Endothelial cell of umbilical vein (primary cell): ENCODE results near the gene NDUFA6. TPM values are rescaled to one million over a fixed set of nuclear protein-coding genes. Genes with fewer than 3 reads are reported as not detected.

Experiments
- BruUV-seq: library from RNA; stranded (reverse); fragments of 400-500 nt; replicated peaks from 2 replicates; lab custom pipeline; 2021; lab: Mats Ljungman, UMichigan
- CTCF ChIA-PET: fragments of 300-600, 350-600 bp; sonication (Branson Sonifier 250); formaldehyde crosslinking; loops from one replicate; lab custom pipeline; 2021; ENCODE audit warnings: antibody characterized with exemption, inconsistent platforms; lab: Charles Lee
- POLR2A ChIA-PET: fragments of 300-600, 350-600 bp; sonication (Branson Sonifier 250); formaldehyde crosslinking; loops from one replicate; lab custom pipeline; 2021; ENCODE audit warnings: antibody characterized with exemption, inconsistent platforms; lab: Charles Lee
- DNase-seq: peaks from one replicate; pipeline ENCODE4 v3.0.0-alpha.2; 2011; ENCODE audit warnings: low read depth, low spot score
- FAIRE-seq: peaks from 2 replicates; lab custom pipeline; 2011; peaks lifted over from hg19 to GRCh38; lab: Jason Lieb, UNC
- H2AFZ ChIP-seq: 2 replicates; pipeline ENCODE4 v1.6.0; 2012; ENCODE audit warnings: low read depth, low read length, control low read depth, inconsistent platforms
- H3K27ac ChIP-seq: 2 replicates; pipeline ENCODE4 v1.5.1; 2011; ENCODE audit warnings: low read depth, mild to moderate bottlenecking, control low read depth, low read length, moderate library complexity; ENCODE audit not compliant: insufficient read depth
- H3K27me3 ChIP-seq, 2 experiments: 2 replicates each; pipeline versions ENCODE4 v1.6.0 to v1.6.1; 2011; ENCODE audit warnings: low read length in 2 of 2, mixed read lengths in 1 of 2; ENCODE audit not compliant: control insufficient read depth in 2 of 2, insufficient read depth in 2 of 2
- H3K36me3 ChIP-seq, 2 experiments: 2 replicates in 1 of 2; 3 replicates in 1 of 2; pipeline ENCODE4 v1.5.1; 2011; ENCODE audit warnings: low read length in 2 of 2, mild to moderate bottlenecking in 1 of 2, moderate library complexity in 1 of 2; ENCODE audit not compliant: control insufficient read depth in 2 of 2, insufficient read depth in 2 of 2; ENCODE audit errors: extremely low read depth in 1 of 2
- H3K4me1 ChIP-seq: 3 replicates; pipeline ENCODE4 v1.5.1; 2011; ENCODE audit warnings: mild to moderate bottlenecking, low read length; ENCODE audit not compliant: control insufficient read depth, insufficient read depth; ENCODE audit errors: extremely low read depth
- H3K4me2 ChIP-seq: 2 replicates; pipeline ENCODE4 v1.6.1; 2011; ENCODE audit warnings: low read length, control low read depth, mixed read lengths; ENCODE audit not compliant: insufficient read depth
- H3K4me3 ChIP-seq, 3 experiments: fragments of 200-600 bp in 1 of 3; sonication (generic), shearing (Covaris generic) in 1 of 3; replicated peaks in 1 of 3; 2 replicates each; pipeline ENCODE4 v1.5.1; 2011 to 2016; ENCODE audit warnings: control low read depth in 3 of 3, low read length in 3 of 3, mild to moderate bottlenecking in 2 of 3, inconsistent platforms in 1 of 3, low read depth in 1 of 3, moderate library complexity in 1 of 3; ENCODE audit not compliant: insufficient read depth in 1 of 3
- H3K79me2 ChIP-seq: 2 replicates; pipeline ENCODE4 v1.6.0; 2012; ENCODE audit warnings: low read length, inconsistent platforms; ENCODE audit not compliant: control insufficient read depth, insufficient read depth
- H3K9ac ChIP-seq: replicated peaks from 2 replicates; pipeline ENCODE3; 2011; ENCODE audit warnings: low read length, control low read depth; ENCODE audit not compliant: insufficient read depth; ENCODE audit errors: extremely low read depth
- H3K9me1 ChIP-seq: replicated peaks from 3 replicates; pipeline ENCODE4 v1.6.0; 2011; ENCODE audit warnings: mild to moderate bottlenecking, low read length; ENCODE audit not compliant: control insufficient read depth, insufficient read depth; ENCODE audit errors: extremely low read depth
- H3K9me3 ChIP-seq: replicated peaks from 2 replicates; pipeline ENCODE4 v1.5.1; 2012; ENCODE audit warnings: low read length, inconsistent platforms; ENCODE audit not compliant: control insufficient read depth, insufficient read depth
- H4K20me1 ChIP-seq: replicated peaks from 2 replicates; pipeline ENCODE3; 2011; ENCODE audit warnings: mild to moderate bottlenecking, low read length; ENCODE audit not compliant: control insufficient read depth, insufficient read depth; ENCODE audit errors: extremely low read depth
- CTCF ChIP-seq, 2 donors: IDR thresholded peaks; 1 replicate in 1 of 2; 2 replicates in 1 of 2; pipeline ENCODE4 v1.5.1; 2011; ENCODE audit warnings: low read length in 2 of 2, mild to moderate bottlenecking in 2 of 2, moderate library complexity in 2 of 2, control low read depth in 1 of 2, inconsistent platforms in 1 of 2, low read depth in 1 of 2; ENCODE audit not compliant: insufficient read depth in 1 of 2; ENCODE audit errors: extremely low read depth in 1 of 2
- EZH2 ChIP-seq: IDR thresholded peaks from 2 replicates; pipeline ENCODE4 v1.6.1; 2012; ENCODE audit warnings: borderline replicate concordance, low read depth, mild to moderate bottlenecking, moderate library complexity, low read length, inconsistent platforms; ENCODE audit not compliant: severe bottlenecking
- FOS ChIP-seq: IDR thresholded peaks from 2 replicates; pipeline ENCODE4 v1.6.1; 2011; ENCODE audit warnings: mild to moderate bottlenecking, low read length, moderate library complexity, borderline replicate concordance; ENCODE audit not compliant: insufficient read depth
- GATA2 ChIP-seq: IDR thresholded peaks from 2 replicates; pipeline ENCODE4 v1.7.0; 2011; ENCODE audit warnings: low read depth, mild to moderate bottlenecking, moderate library complexity, mixed read lengths, low read length; ENCODE audit not compliant: insufficient read length, insufficient read depth
- JUN ChIP-seq: IDR thresholded peaks from 2 replicates; pipeline ENCODE4 v1.6.1; 2011; ENCODE audit warnings: borderline replicate concordance, low read depth; ENCODE audit not compliant: insufficient read length, insufficient read depth
- MAX ChIP-seq: IDR thresholded peaks from 2 replicates; pipeline ENCODE4 v1.6.1; 2011; ENCODE audit not compliant: insufficient read depth, insufficient read length
- POLR2A ChIP-seq: IDR thresholded peaks from 2 replicates; pipeline ENCODE4 v1.6.1; 2012; ENCODE audit warnings: low read depth, mild to moderate bottlenecking, control low read depth, low read length
- POLR2AphosphoS5 ChIP-seq: IDR thresholded peaks from 2 replicates; pipeline ENCODE4 v1.6.1; 2012; ENCODE audit warnings: low read depth, mild to moderate bottlenecking, control low read depth, low read length, moderate library complexity; ENCODE audit not compliant: insufficient read depth
- dilution Hi-C: fragments of 300-500 bp; cut with MboI; formaldehyde crosslinking; loops from one replicate; pipeline ENCODE4 v1.15.0; 2019; ENCODE audit warnings: low sequenced_read_pairs; ENCODE audit not compliant: extremely low pct_ligation_motif_present
- intact Hi-C: fragments of 100-400 bp; cut with micrococcal nuclease; formaldehyde crosslinking; loops from one replicate; pipeline ENCODE4 v1.10.0; 2022
- polyA plus RNA-seq, 4 experiments: library from polyadenylated mRNA; depleted of rRNA in 3 of 4; stranded (reverse) in 3 of 4; unstranded in 1 of 4; fragments of >200 nt; gene quantifications; 2 replicates each; pipeline versions ENCODE4 v1.2.1 to v1.2.3, GENCODE V29; 2011 to 2012; ENCODE audit warnings: missing spikeins in 1 of 4
- total RNA-seq: library from RNA; stranded (reverse); gene quantifications from 2 replicates; pipeline ENCODE4 v1.2.3, GENCODE V29; 2021

NDUFA6 gene
- total and polyA plus RNA-seq, 2 donors (not counting 3 experiments of a cell fraction or from before 2014, with no cell fraction given), result 66.1 to 95.7 TPM

GRCh38 chr22:42084874-42085273, 5.7 kb downstream of the NDUFA6 start:
- Histone ChIP-seq H3K9ac (no peak overlapping the region), H3K4me1 (peaks cover 7% of the 10 kb centered on the region), H3K36me3 (peaks cover 14 to 18% of the 10 kb centered on the region in 2 experiments), H3K9me3 (no peaks in the 10 kb centered on the region), H2AFZ (no peak overlapping the region), H4K20me1 (no peaks in the 10 kb centered on the region), H3K4me3 (no peak overlapping the region), H3K9me1 (no peaks in the 10 kb centered on the region), H3K4me2 (no peak overlapping the region), H3K79me2 (peaks cover 27% of the 10 kb centered on the region), H3K27ac (no peak overlapping the region), H3K27me3 (no peaks in the 10 kb centered on the region)
- intact Hi-C loops, result no loop called here
- DNase-seq (no peak), FAIRE-seq (no peak)
- TF ChIP-seq CTCF (IDR thresholded peaks at IDR 0.05; ENCODE audit: extremely low read depth in 1 of 2, insufficient read depth in 1 of 2, low read depth in 1 of 2, low read length in 2 of 2) (no peak), MAX (no peak), JUN (no peak), POLR2A (no peak), POLR2AphosphoS5 (no peak), EZH2 (no peak), FOS (no peak), GATA2 (no peak)
- dilution Hi-C loops, result no loop called here
- CTCF ChIA-PET, result no interaction called here
- no TSS peak for BruUV-seq
- POLR2A ChIA-PET, result no interaction called here
